ENCODE data around the gene CSDE1. TPM values are rescaled to one million over a fixed set of nuclear protein-coding genes. Genes with fewer than 3 reads are reported as not detected.

Gene CSDE1
- total and polyA plus RNA-seq, 9 donors = 225 to 752 (median 558) TPM

DNA sequence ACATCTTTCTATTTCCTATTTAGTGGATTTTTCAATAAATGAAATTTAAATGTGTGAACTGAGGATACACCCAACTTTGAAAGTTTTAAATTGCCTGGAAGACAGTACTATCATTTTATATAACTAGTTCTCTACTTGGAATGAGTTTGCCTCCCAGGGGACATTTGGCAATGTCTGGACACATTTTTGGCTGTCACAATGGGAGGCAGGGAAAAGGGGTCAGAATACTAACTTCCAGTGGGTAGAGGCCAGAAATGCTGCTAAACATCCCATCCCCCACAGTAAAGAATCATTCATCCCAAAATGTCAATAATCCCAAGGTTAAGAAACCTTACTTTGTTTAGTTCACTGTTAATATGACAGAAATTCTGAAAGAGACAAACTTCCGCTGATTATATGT, 28.0 kb downstream of the CSDE1 start:
- Histone ChIP-seq H3K27ac (no peak overlapping the region), H3K9me3 (no peaks in the 10 kb centered on the region), H3K27me3 (no peaks in the 10 kb centered on the region), H3K4me3 (no peak overlapping the region), H3K36me3 (no peaks in the 10 kb centered on the region), H3K4me1 (ENCODE audit: insufficient read depth) (no peaks in the 10 kb centered on the region)
- WGBS, 3 donors = 95 to 97% (median 96%) methylated on average over 1 of the region's 1 CpG
- no peak for DNase-seq
- intact Hi-C loops (cut with DNase I) = no loop called here
- no peak for TF ChIP-seq CTCF (IDR thresholded peaks at IDR 0.05)
- TF ChIP-seq POLR2A (IDR thresholded peaks at IDR 0.05) = no peak
- TF ChIP-seq EP300 (IDR thresholded peaks at IDR 0.05) = no peak

DNA sequence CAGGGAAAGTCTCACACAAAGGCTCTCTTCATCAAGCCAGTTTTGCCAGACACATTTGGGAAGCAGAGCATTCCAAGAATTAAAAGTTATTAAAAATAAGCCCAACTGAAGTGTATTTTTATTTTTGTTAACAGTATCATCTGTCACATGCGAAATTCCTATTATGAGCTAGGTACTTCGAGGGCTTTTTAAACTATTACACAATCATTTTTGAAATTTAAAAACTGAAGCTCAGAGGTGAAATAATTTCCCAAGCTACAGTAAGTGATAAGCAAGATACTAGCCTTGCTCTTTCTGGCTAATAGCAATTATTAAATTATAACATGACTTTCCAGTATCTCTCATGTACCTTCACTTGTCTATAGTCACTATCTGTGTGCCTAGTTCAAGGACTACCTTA, 29.2 kb downstream of the CSDE1 start:
- Histone ChIP-seq H3K4me3 (no peak overlapping the region), H3K27me3 (no peaks in the 10 kb centered on the region), H3K36me3 (no peaks in the 10 kb centered on the region), H3K27ac (no peak overlapping the region), H3K4me1 (ENCODE audit: insufficient read depth) (no peaks in the 10 kb centered on the region), H3K9me3 (no peaks in the 10 kb centered on the region)
- 76 to 82% (median 78%) methylated on average over 2 of the region's 2 CpGs for WGBS, 3 donors
- no peak for DNase-seq
- TF ChIP-seq POLR2A (IDR thresholded peaks at IDR 0.05) = no peak
- no peak for TF ChIP-seq CTCF (IDR thresholded peaks at IDR 0.05)
- TF ChIP-seq EP300 (IDR thresholded peaks at IDR 0.05) = no peak
- intact Hi-C loops (cut with DNase I) = no loop called here

GRCh38 chr1:114725230-114725629, 32.6 kb downstream of the CSDE1 start:
- WGBS, 3 donors = 76 to 80% (median 80%) methylated on average over 1 of the region's 1 CpG
- H3K36me3 ChIP-seq = peaks cover 3% of the 10 kb centered on the region
- H3K9me3 ChIP-seq = no peaks in the 10 kb centered on the region
- no peak for TF ChIP-seq EP300 (IDR thresholded peaks at IDR 0.05)
- no peak for TF ChIP-seq POLR2A (IDR thresholded peaks at IDR 0.05)
- TF ChIP-seq CTCF (IDR thresholded peaks at IDR 0.05) = no peak
- no peaks in the 10 kb centered on the region for H3K27me3 ChIP-seq
- no peaks in the 10 kb centered on the region for H3K4me1 ChIP-seq (ENCODE audit: insufficient read depth)
- intact Hi-C loops (cut with DNase I) = no loop called here
- H3K4me3 ChIP-seq = no peak overlapping the region
- H3K27ac ChIP-seq = no peak overlapping the region
- DNase-seq = no peak

DNA sequence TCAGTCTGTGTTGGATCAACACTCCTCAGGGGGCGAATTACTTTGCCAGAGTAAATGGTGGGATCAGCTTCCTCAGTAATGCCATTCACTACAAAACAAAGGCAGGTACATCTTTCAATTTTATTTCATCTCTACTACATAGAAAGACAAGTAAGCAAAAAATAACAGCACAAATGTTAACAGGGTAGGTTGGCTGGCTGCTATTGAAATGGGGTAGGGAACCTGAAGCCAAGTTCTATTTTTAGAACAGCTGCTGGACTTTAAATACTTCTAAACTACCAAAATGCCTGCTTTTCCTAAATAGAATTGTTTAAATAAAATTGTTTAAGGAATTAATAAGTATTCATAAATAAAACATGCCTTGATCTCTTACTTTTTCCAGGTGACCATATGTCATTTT, 33.9 kb downstream of the CSDE1 start:
- Histone ChIP-seq H3K36me3 (peaks cover 3% of the 10 kb centered on the region), H3K27ac (no peak overlapping the region), H3K9me3 (no peaks in the 10 kb centered on the region), H3K4me3 (no peak overlapping the region), H3K4me1 (ENCODE audit: insufficient read depth) (no peaks in the 10 kb centered on the region), H3K27me3 (no peaks in the 10 kb centered on the region)
- TF ChIP-seq EP300 (IDR thresholded peaks at IDR 0.05) (no peak), CTCF (IDR thresholded peaks at IDR 0.05) (no peak), POLR2A (IDR thresholded peaks at IDR 0.05) (no peak)
- WGBS, 3 donors = 94 to 95% (median 94%) methylated on average over 1 of the region's 1 CpG
- DNase-seq = no peak
- intact Hi-C loops (cut with DNase I) = no loop called here

DNA sequence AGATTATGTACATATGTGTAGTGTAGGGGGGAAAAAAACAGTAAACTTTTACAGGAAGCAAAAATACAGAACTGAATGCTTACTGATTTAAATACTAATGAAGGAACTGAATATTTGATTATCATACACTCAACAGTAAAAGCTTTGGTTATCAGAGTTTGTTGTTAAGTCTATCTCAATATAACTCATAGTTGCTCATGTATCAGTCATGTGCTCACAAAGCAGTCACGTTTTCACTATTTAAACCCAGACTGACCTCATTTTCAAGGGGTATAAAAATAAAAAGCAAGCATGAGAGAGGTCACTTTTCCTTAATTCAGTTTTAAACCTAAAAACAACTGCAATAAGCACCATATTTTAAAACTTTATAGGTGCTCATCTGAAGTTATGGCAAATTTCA, 34.3 kb downstream of the CSDE1 start:
- TF ChIP-seq POLR2A (IDR thresholded peaks at IDR 0.05) (no peak), CTCF (IDR thresholded peaks at IDR 0.05) (no peak), EP300 (IDR thresholded peaks at IDR 0.05) (no peak)
- Histone ChIP-seq H3K9me3 (no peaks in the 10 kb centered on the region), H3K36me3 (peaks cover 3% of the 10 kb centered on the region), H3K27ac (no peak overlapping the region), H3K4me1 (ENCODE audit: insufficient read depth) (no peaks in the 10 kb centered on the region), H3K4me3 (no peak overlapping the region), H3K27me3 (no peaks in the 10 kb centered on the region)
- intact Hi-C loops (cut with DNase I) = no loop called here
- DNase-seq = no peak
- 0% methylated on average over 1 of the region's 1 CpG for WGBS, 3 donors
